K562 (cell line): Measurements from ENCODE around the gene LSR. TPM values are rescaled to one million over a fixed set of nuclear protein-coding genes. Genes with fewer than 3 reads are reported as not detected.

Experiments
- ARHGAP35 ChIP-seq: fragments of 450-650 bp; IDR thresholded peaks from 2 replicates; pipeline ENCODE4 v1.6.1; 2018; ENCODE audit not compliant: partially characterized antibody
- ARID2 ChIP-seq: fragments of 450-650 bp; IDR thresholded peaks from 2 replicates; pipeline ENCODE4 v1.6.1; 2017; ENCODE audit warnings: antibody characterized with exemption, mild to moderate bottlenecking
- BCOR ChIP-seq: fragments of 450-650 bp; IDR thresholded peaks from 2 replicates; pipeline ENCODE4 v1.6.1; 2016
- CBX3 ChIP-seq, 2 experiments: IDR thresholded peaks; 1 replicate in 1 of 2; 2 replicates in 1 of 2; pipeline ENCODE4 v1.6.1; 2012; ENCODE audit warnings: inconsistent platforms in 2 of 2, low read length in 2 of 2, borderline replicate concordance in 1 of 2, control low read depth in 1 of 2
- CTBP1 ChIP-seq: fragments of 450-650 bp; IDR thresholded peaks from 2 replicates; pipeline ENCODE4 v1.6.1; 2016; ENCODE audit warnings: borderline replicate concordance
- DNMT1 ChIP-seq: fragments of 450-650 bp; IDR thresholded peaks from 2 replicates; pipeline ENCODE4 v1.6.1; 2016; ENCODE audit warnings: antibody characterized with exemption, mild to moderate bottlenecking
- GATAD2A ChIP-seq: fragments of 450-650 bp; IDR thresholded peaks from 2 replicates; pipeline ENCODE4 v1.6.1; 2017
- HDAC3 ChIP-seq: fragments of 450-650 bp; IDR thresholded peaks from 2 replicates; pipeline ENCODE4 v1.6.1; 2018; ENCODE audit warnings: borderline replicate concordance, mild to moderate bottlenecking, moderate library complexity; ENCODE audit not compliant: partially characterized antibody
- HDAC8 ChIP-seq: fragments of 450-650 bp; IDR thresholded peaks from 2 replicates; pipeline ENCODE4 v1.6.1; 2016; ENCODE audit warnings: mild to moderate bottlenecking, missing genetic modification characterization, moderate library complexity, missing compliant biosample characterization
- HOXB6 ChIP-seq: fragments of 250-450 bp; sonication (Bioruptor Pico); IDR thresholded peaks from 2 replicates; pipeline ENCODE4 v1.5.1; 2022; ENCODE audit warnings: mild to moderate bottlenecking, borderline replicate concordance
- IFI16 ChIP-seq: fragments of 250-450 bp; sonication (Bioruptor Pico); IDR thresholded peaks from 2 replicates; pipeline ENCODE4 v2.1.2; 2022; ENCODE audit warnings: mild to moderate bottlenecking, inconsistent platforms
- MCM3 ChIP-seq: fragments of 450-650 bp; IDR thresholded peaks from 2 replicates; pipeline ENCODE4 v1.6.1; 2016
- NFE2 ChIP-seq: IDR thresholded peaks from 2 replicates; pipeline ENCODE4 v1.6.1; 2014; ENCODE audit warnings: antibody characterized with exemption, low read depth
- PPARD ChIP-seq: fragments of 250-450 bp; sonication (Bioruptor Pico); IDR thresholded peaks from 2 replicates; pipeline ENCODE4 v1.8.0; 2022; ENCODE audit warnings: inconsistent platforms, mild to moderate bottlenecking, moderate library complexity
- PRMT5 ChIP-seq: sonication (generic); formaldehyde crosslinking; IDR thresholded peaks from 2 replicates; pipeline ENCODE4 v1.5.0; 2020; ENCODE audit warnings: missing genetic modification reagents
- PTRF ChIP-seq: fragments of 450-650 bp; IDR thresholded peaks from 2 replicates; pipeline ENCODE4 v1.6.1; 2016; ENCODE audit warnings: mild to moderate bottlenecking, missing genetic modification characterization, missing compliant biosample characterization
- RFX7 ChIP-seq: fragments of 250-450 bp; sonication (Bioruptor Pico); IDR thresholded peaks from 2 replicates; pipeline ENCODE4 v1.5.1; 2021; ENCODE audit warnings: mild to moderate bottlenecking
- SIRT6 ChIP-seq: IDR thresholded peaks from one replicate; pipeline ENCODE4 v1.6.1; 2012; ENCODE audit warnings: low read depth, mild to moderate bottlenecking, control low read depth, inconsistent platforms, low read length, moderate library complexity
- TSC22D4 ChIP-seq: fragments of 450-650 bp; IDR thresholded peaks from 2 replicates; pipeline ENCODE4 v1.6.1; 2016; ENCODE audit warnings: missing genetic modification characterization, missing biosample characterization, control low read depth
- WHSC1 ChIP-seq: IDR thresholded peaks from one replicate; pipeline ENCODE4 v1.6.1; 2012; ENCODE audit warnings: low read length, control low read depth, inconsistent platforms
- ZFP30 ChIP-seq: fragments of 250-450 bp; sonication (Bioruptor Pico); IDR thresholded peaks from 2 replicates; pipeline ENCODE4 v1.8.0; 2022; ENCODE audit warnings: moderate library complexity, mild to moderate bottlenecking, inconsistent platforms, borderline replicate concordance
- ZKSCAN1 ChIP-seq: fragments of 150-350 bp; IDR thresholded peaks from 2 replicates; pipeline ENCODE4 v1.6.1; 2016; ENCODE audit warnings: low read depth, low read length
- ZNF133 ChIP-seq: fragments of 250-450 bp; sonication (Bioruptor Pico); IDR thresholded peaks from 2 replicates; pipeline ENCODE4 v1.4.0; 2020; ENCODE audit warnings: mild to moderate bottlenecking
- ZNF143 ChIP-seq: sonication (generic); formaldehyde crosslinking; IDR thresholded peaks from 2 replicates; pipeline ENCODE4 v1.9.0; 2022; ENCODE audit warnings: mild to moderate bottlenecking, missing genetic modification reagents
- ZNF583 ChIP-seq: fragments of 250-450 bp; sonication (Bioruptor Pico); IDR thresholded peaks from 2 replicates; pipeline ENCODE4 v1.4.0; 2020
- ZNF699 ChIP-seq: fragments of 250-450 bp; sonication (Bioruptor Pico); IDR thresholded peaks from 2 replicates; pipeline ENCODE4 v1.8.0; 2021; ENCODE audit warnings: mild to moderate bottlenecking, moderate library complexity; ENCODE audit not compliant: insufficient replicate concordance
- polyA plus RNA-seq, 8 experiments: library from polyadenylated mRNA; depleted of rRNA in 4 of 8; stranded (reverse) in 5 of 8; unstranded in 3 of 8; fragments of >200 nt; fragmentation: Nextera tagmentation in 2 of 8; fragmentation: Illumina TruSeq in 1 of 8; extraction: Ambion mirVana in 2 of 8; extraction: Trizol in 1 of 8; gene quantifications; 2 replicates each; pipeline versions ENCODE4 v1.2.1 to v1.2.3, GENCODE V29; 2011 to 2014; ENCODE audit warnings: inconsistent platforms in 1 of 8, missing spikeins in 1 of 8
- total RNA-seq, 7 experiments: library from RNA; depleted of rRNA in 6 of 7; stranded (reverse); fragments of >200 nt in 6 of 7; fragmentation: Illumina TruSeq in 2 of 7; extraction: Trizol in 2 of 7; gene quantifications; 2 replicates each; pipeline versions ENCODE4 v1.2.1 to v1.2.3, GENCODE V29; 2011 to 2021; ENCODE audit warnings: low replicate concordance in 1 of 7
- TF ChIP-seq, protein P1 (sequence below): sonication (generic); formaldehyde crosslinking; IDR thresholded peaks from 2 replicates; pipeline ENCODE4 v1.8.0; 2022; ENCODE audit warnings: missing genetic modification reagents, mild to moderate bottlenecking, borderline replicate concordance
- TF ChIP-seq, protein P2 (sequence below), 2 experiments: fragments of 450-650 bp in 1 of 2; sonication (generic) in 1 of 2; formaldehyde crosslinking; conservative IDR thresholded peaks; 2 replicates each; pipeline versions ENCODE4 v1.4.0 to v1.8.1; 2020 to 2022; ENCODE audit warnings: mild to moderate bottlenecking in 1 of 2, missing genetic modification reagents in 1 of 2
- TF ChIP-seq, protein P3 (sequence below): fragments of 250-450 bp; sonication (Bioruptor Pico); IDR thresholded peaks from 2 replicates; pipeline ENCODE4 v1.5.0; 2021

LSR gene
- total and polyA plus RNA-seq, 9 of the 15 experiments (the other 6 are each of a cell fraction or from before 2014, with no cell fraction given) = 0.44 to 87.9 (median 28.0) TPM

DNA sequence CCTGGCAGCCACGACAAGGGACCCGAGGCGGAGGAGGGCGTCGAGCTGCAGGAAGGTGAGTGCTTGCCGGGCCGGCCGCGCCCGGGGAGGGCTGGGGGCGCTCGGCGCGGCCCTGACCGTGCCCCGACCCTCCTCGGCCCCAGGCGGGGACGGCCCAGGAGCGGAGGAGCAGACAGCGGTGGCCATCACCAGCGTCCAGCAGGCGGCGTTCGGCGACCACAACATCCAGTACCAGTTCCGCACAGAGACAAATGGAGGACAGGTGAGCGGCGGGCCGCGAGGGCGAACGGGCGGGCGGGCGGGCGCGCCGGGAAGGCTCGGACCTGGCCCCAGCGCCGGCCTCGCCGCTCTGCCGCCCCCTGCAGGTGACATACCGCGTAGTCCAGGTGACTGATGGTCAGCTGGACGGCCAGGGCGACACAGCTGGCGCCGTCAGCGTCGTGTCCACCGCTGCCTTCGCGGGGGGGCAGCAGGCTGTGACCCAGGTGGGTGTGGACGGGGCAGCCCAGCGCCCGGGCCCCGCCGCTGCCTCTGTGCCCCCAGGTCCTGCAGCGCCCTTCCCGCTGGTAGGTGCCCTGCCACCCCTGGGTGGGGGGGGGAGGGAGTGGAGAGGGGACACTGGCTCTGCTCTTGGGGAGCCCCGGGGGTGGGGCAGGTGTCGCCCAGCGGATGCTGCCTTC is 20.8 kb downstream of the LSR start (continued):
- TF ChIP-seq IFI16 (CRISPR knock-in tag) (no peak), ZNF699 (CRISPR knock-in tag) (no peak), ARHGAP35 (no peak), PTRF (tag) (no peak), PRMT5 (CRISPR knock-in tag) (no peak), ZNF583 (no peak), CBX3 (IDR thresholded peaks at IDR 0.05; ENCODE audit: borderline replicate concordance in 1 of 2, low read length in 2 of 2) (no peak), DNMT1 (no peak), PPARD (CRISPR knock-in tag) (no peak), NFE2 (peak; percentile 23; the same call in 1 of the 2 replicates), RFX7 (no peak), TSC22D4 (tag) (no peak), GATAD2A (no peak), HDAC3 (no peak), WHSC1 (no peak), HOXB6 (no peak), ARID2 (no peak), ZNF133 (CRISPR knock-in tag) (no peak), BCOR (no peak), ZFP30 (CRISPR knock-in tag) (no peak), SIRT6 (no peak), ZKSCAN1 (0 out of 2 replicates have a peak, but pooled peaks have one; percentile 43), MCM3 (no peak), CTBP1 (peak; percentile 87; the same call in 1 of the 2 replicates), ZNF143 (CRISPR knock-in tag) (no peak), HDAC8 (no peak)
- TF ChIP-seq, protein P1, sequence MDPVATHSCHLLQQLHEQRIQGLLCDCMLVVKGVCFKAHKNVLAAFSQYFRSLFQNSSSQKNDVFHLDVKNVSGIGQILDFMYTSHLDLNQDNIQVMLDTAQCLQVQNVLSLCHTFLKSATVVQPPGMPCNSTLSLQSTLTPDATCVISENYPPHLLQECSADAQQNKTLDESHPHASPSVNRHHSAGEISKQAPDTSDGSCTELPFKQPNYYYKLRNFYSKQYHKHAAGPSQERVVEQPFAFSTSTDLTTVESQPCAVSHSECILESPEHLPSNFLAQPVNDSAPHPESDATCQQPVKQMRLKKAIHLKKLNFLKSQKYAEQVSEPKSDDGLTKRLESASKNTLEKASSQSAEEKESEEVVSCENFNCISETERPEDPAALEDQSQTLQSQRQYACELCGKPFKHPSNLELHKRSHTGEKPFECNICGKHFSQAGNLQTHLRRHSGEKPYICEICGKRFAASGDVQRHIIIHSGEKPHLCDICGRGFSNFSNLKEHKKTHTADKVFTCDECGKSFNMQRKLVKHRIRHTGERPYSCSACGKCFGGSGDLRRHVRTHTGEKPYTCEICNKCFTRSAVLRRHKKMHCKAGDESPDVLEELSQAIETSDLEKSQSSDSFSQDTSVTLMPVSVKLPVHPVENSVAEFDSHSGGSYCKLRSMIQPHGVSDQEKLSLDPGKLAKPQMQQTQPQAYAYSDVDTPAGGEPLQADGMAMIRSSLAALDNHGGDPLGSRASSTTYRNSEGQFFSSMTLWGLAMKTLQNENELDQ (CRISPR knock-in tag) = no peak
- TF ChIP-seq, protein P2, sequence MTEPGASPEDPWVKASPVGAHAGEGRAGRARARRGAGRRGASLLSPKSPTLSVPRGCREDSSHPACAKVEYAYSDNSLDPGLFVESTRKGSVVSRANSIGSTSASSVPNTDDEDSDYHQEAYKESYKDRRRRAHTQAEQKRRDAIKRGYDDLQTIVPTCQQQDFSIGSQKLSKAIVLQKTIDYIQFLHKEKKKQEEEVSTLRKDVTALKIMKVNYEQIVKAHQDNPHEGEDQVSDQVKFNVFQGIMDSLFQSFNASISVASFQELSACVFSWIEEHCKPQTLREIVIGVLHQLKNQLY (CRISPR knock-in tag; conservative IDR thresholded peaks at IDR 0.05) = no peak
- TF ChIP-seq, protein P3, sequence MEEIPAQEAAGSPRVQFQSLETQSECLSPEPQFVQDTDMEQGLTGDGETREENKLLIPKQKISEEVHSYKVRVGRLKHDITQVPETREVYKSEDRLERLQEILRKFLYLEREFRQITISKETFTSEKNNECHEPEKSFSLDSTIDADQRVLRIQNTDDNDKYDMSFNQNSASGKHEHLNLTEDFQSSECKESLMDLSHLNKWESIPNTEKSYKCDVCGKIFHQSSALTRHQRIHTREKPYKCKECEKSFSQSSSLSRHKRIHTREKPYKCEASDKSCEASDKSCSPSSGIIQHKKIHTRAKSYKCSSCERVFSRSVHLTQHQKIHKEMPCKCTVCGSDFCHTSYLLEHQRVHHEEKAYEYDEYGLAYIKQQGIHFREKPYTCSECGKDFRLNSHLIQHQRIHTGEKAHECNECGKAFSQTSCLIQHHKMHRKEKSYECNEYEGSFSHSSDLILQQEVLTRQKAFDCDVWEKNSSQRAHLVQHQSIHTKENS (CRISPR knock-in tag) = no peak
